ENCODE measurements around the gene DNAJC1. TPM values are rescaled to one million over a fixed set of nuclear protein-coding genes. Genes with fewer than 3 reads are reported as not detected.

DNAJC1 gene
- polyA plus RNA-seq, 2 of the 4 experiments (the other 2 are of a cell fraction), result 19.2 to 34.2 TPM

DNA sequence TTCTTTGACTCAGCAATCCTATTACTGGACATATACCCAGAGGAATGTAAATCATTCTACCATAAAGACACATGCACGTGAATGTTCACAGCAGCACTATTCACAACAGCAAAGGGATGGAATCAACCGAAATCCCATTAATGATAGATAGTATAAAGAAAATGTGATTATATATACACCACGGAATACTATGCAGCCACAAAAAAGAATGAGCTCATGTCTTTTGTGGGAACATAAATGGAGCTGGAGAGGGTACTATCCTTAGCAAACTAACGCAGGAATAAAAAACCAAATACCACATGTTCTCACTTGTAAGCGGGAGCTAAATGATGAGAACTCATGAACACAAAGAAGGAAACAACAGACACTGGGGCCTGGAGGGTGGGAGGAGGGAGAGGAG lies 201.9 kb downstream of the DNAJC1 start:
- WGBS (ENCODE audit: missing lambda C conversion rate), result 89% methylated on average over 5 of the region's 5 CpGs
- H3K4me2 ChIP-seq, result no peak overlapping the region
- TF ChIP-seq NFE2L2 (conservative IDR thresholded peaks at IDR 0.05; ENCODE audit: low read length), result no peak
- TF ChIP-seq JUNB (IDR thresholded peaks at IDR 0.05), result no peak
- TF ChIP-seq CBX2 (IDR thresholded peaks at IDR 0.05; ENCODE audit: borderline replicate concordance, low read depth), result no peak
- TF ChIP-seq CBX8 (IDR thresholded peaks at IDR 0.05), result no peak
- no peak for TF ChIP-seq POLR2AphosphoS2 (conservative IDR thresholded peaks at IDR 0.05; ENCODE audit: low read length)
- TF ChIP-seq FOSL2 (IDR thresholded peaks at IDR 0.05), result no peak
- no peak for TF ChIP-seq FOSL2 (CRISPR knock-in tag; IDR thresholded peaks at IDR 0.05)
- TF ChIP-seq, protein P1, sequence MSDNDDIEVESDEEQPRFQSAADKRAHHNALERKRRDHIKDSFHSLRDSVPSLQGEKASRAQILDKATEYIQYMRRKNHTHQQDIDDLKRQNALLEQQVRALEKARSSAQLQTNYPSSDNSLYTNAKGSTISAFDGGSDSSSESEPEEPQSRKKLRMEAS (IDR thresholded peaks at IDR 0.05), result no peak
- no peak for TF ChIP-seq RAD21 (conservative IDR thresholded peaks at IDR 0.05 in 1 of 2, IDR thresholded peaks at IDR 0.05 in 1 of 2)
- no peak for TF ChIP-seq ZSCAN20 (CRISPR knock-in tag; IDR thresholded peaks at IDR 0.05)
- TF ChIP-seq HOXB13 (CRISPR knock-in tag; IDR thresholded peaks at IDR 0.05; ENCODE audit: low read depth), result no peak
- CTCF ChIA-PET, result no interaction called here
- no peak overlapping the region for H3K4me3 ChIP-seq
- FAIRE-seq (no peak), DNase-seq (ENCODE audit: low read depth in 1 of 2, low spot score in 1 of 2) (no peak), ATAC-seq (no peak)
- H3K27ac ChIP-seq, result no peak overlapping the region
- H3K9me3 ChIP-seq, result no peaks in the 10 kb centered on the region
- POLR2A ChIA-PET, result no interaction called here
- no peaks in the 10 kb centered on the region for H3K4me1 ChIP-seq

DNA sequence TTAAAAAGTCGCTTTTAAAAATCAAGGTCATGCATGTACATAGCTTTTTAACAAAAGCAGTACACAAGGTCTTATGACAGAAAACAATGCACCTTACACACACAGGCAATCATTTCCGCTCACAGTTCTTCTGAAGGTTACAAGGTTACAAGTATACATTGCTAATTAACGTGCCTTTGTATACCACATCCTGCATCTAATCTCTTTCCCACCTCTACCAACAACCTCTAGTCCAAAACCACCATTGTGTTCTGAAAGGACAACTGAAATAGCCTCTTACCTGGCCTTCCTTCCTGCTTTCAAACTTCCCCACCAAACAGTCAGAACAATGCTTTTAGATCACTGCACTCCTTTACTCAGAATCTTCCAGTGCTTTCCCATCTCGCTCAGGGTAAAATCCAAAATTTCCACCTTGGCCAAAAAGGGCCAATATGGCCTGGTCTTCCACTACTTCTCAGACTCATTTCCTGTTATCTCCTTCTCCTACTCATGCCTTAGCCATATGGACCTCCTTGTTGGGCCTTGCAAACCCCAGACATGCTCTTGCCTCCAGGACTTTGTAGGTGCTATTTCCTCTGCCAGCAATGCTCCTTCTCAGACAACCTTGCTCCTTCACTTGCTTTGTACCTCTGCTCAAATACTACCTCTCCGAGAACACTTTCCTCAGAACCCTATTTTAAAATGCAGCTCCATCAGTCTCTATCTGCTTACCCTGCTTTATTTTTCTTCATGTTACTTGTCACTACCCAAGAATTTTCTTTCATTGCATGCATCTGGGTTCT lies 205.4 kb downstream of the DNAJC1 start:
- FAIRE-seq (no peak), ATAC-seq (no peak), DNase-seq (ENCODE audit: low read depth in 1 of 2, low spot score in 1 of 2) (no peak)
- no peaks in the 10 kb centered on the region for H3K9me3 ChIP-seq
- ChIA-PET CTCF (no interaction called here), POLR2A (no interaction called here)
- no peaks in the 10 kb centered on the region for H3K4me1 ChIP-seq
- WGBS (ENCODE audit: missing lambda C conversion rate), result 92% methylated on average over 5 of the region's 5 CpGs
- H3K4me2 ChIP-seq, result no peak overlapping the region
- no peak overlapping the region for H3K4me3 ChIP-seq
- no peak overlapping the region for H3K27ac ChIP-seq
- TF ChIP-seq CEBPB (IDR thresholded peaks at IDR 0.05), result no peak
- TF ChIP-seq KDM5A (IDR thresholded peaks at IDR 0.05), result no peak
- TF ChIP-seq TP53 (CRISPR knock-in tag; IDR thresholded peaks at IDR 0.05), result no peak
- TF ChIP-seq, protein P2, sequence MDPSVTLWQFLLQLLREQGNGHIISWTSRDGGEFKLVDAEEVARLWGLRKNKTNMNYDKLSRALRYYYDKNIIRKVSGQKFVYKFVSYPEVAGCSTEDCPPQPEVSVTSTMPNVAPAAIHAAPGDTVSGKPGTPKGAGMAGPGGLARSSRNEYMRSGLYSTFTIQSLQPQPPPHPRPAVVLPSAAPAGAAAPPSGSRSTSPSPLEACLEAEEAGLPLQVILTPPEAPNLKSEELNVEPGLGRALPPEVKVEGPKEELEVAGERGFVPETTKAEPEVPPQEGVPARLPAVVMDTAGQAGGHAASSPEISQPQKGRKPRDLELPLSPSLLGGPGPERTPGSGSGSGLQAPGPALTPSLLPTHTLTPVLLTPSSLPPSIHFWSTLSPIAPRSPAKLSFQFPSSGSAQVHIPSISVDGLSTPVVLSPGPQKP (IDR thresholded peaks at IDR 0.05; ENCODE audit: low read depth, low read length), result no peak
- TF ChIP-seq POLR2A (IDR thresholded peaks at IDR 0.05; ENCODE audit: low read length), result no peak
- TF ChIP-seq ESRRA (IDR thresholded peaks at IDR 0.05; ENCODE audit: borderline replicate concordance, low read length), result no peak
- no peak for TF ChIP-seq HDAC2 (IDR thresholded peaks at IDR 0.05)
- TF ChIP-seq EHF (CRISPR knock-in tag; IDR thresholded peaks at IDR 0.05), result no peak
- TF ChIP-seq, protein P3, sequence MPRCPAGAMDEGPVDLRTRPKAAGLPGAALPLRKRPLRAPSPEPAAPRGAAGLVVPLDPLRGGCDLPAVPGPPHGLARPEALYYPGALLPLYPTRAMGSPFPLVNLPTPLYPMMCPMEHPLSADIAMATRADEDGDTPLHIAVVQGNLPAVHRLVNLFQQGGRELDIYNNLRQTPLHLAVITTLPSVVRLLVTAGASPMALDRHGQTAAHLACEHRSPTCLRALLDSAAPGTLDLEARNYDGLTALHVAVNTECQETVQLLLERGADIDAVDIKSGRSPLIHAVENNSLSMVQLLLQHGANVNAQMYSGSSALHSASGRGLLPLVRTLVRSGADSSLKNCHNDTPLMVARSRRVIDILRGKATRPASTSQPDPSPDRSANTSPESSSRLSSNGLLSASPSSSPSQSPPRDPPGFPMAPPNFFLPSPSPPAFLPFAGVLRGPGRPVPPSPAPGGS (IDR thresholded peaks at IDR 0.05), result no peak
- no peak for TF ChIP-seq FOXS1 (CRISPR knock-in tag; IDR thresholded peaks at IDR 0.05)
- no peak for TF ChIP-seq JUNB (IDR thresholded peaks at IDR 0.05)
- TF ChIP-seq, protein P4, sequence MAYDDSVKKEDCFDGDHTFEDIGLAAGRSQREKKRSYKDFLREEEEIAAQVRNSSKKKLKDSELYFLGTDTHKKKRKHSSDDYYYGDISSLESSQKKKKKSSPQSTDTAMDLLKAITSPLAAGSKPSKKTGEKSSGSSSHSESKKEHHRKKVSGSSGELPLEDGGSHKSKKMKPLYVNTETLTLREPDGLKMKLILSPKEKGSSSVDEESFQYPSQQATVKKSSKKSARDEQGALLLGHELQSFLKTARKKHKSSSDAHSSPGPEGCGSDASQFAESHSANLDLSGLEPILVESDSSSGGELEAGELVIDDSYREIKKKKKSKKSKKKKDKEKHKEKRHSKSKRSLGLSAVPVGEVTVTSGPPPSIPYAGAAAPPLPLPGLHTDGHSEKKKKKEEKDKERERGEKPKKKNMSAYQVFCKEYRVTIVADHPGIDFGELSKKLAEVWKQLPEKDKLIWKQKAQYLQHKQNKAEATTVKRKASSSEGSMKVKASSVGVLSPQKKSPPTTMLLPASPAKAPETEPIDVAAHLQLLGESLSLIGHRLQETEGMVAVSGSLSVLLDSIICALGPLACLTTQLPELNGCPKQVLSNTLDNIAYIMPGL (CRISPR knock-in tag; IDR thresholded peaks at IDR 0.05; ENCODE audit: borderline replicate concordance), result no peak
